ENCODE data around the gene AQP2.

DNA sequence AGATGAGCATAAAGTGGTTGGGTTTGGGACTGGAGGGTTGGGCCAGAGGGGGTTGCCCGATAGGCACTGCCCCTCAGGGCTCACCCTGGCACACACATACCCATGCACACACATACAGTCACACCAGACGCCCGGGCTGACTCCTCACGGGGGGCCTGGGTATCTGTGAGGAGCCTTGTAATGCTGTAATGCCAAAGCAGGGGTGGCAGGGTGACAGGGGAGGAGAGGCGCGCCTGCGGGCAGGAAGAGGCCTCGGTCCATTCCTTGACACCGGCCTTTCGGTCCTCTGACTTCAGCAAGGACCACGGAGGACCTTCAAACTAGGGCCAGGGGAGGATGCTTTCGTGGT lies 47.2 kb upstream of the AQP2 start:
- TF ChIP-seq, protein P1, sequence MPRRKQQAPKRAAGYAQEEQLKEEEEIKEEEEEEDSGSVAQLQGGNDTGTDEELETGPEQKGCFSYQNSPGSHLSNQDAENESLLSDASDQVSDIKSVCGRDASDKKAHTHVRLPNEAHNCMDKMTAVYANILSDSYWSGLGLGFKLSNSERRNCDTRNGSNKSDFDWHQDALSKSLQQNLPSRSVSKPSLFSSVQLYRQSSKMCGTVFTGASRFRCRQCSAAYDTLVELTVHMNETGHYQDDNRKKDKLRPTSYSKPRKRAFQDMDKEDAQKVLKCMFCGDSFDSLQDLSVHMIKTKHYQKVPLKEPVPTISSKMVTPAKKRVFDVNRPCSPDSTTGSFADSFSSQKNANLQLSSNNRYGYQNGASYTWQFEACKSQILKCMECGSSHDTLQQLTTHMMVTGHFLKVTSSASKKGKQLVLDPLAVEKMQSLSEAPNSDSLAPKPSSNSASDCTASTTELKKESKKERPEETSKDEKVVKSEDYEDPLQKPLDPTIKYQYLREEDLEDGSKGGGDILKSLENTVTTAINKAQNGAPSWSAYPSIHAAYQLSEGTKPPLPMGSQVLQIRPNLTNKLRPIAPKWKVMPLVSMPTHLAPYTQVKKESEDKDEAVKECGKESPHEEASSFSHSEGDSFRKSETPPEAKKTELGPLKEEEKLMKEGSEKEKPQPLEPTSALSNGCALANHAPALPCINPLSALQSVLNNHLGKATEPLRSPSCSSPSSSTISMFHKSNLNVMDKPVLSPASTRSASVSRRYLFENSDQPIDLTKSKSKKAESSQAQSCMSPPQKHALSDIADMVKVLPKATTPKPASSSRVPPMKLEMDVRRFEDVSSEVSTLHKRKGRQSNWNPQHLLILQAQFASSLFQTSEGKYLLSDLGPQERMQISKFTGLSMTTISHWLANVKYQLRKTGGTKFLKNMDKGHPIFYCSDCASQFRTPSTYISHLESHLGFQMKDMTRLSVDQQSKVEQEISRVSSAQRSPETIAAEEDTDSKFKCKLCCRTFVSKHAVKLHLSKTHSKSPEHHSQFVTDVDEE (CRISPR knock-in tag; IDR thresholded peaks at IDR 0.05): no peak
- TF ChIP-seq ZFP3 (CRISPR knock-in tag; IDR thresholded peaks at IDR 0.05) (no peak), GLIS3 (CRISPR knock-in tag; IDR thresholded peaks at IDR 0.05) (no peak), CSDC2 (CRISPR knock-in tag; IDR thresholded peaks at IDR 0.05) (no peak), RARB (CRISPR knock-in tag; IDR thresholded peaks at IDR 0.05) (no peak), SNAI2 (CRISPR knock-in tag; IDR thresholded peaks at IDR 0.05) (no peak), OSR1 (CRISPR knock-in tag; IDR thresholded peaks at IDR 0.05) (no peak), ESRRG (CRISPR knock-in tag; IDR thresholded peaks at IDR 0.05) (no peak), ZFP30 (CRISPR knock-in tag; IDR thresholded peaks at IDR 0.05) (no peak)
- TF ChIP-seq, protein P2, sequence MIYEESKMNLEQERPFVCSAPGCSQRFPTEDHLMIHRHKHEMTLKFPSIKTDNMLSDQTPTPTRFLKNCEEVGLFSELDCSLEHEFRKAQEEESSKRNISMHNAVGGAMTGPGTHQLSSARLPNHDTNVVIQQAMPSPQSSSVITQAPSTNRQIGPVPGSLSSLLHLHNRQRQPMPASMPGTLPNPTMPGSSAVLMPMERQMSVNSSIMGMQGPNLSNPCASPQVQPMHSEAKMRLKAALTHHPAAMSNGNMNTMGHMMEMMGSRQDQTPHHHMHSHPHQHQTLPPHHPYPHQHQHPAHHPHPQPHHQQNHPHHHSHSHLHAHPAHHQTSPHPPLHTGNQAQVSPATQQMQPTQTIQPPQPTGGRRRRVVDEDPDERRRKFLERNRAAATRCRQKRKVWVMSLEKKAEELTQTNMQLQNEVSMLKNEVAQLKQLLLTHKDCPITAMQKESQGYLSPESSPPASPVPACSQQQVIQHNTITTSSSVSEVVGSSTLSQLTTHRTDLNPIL (CRISPR knock-in tag; IDR thresholded peaks at IDR 0.05; ENCODE audit: low read depth): no peak
- TF ChIP-seq, protein P3, sequence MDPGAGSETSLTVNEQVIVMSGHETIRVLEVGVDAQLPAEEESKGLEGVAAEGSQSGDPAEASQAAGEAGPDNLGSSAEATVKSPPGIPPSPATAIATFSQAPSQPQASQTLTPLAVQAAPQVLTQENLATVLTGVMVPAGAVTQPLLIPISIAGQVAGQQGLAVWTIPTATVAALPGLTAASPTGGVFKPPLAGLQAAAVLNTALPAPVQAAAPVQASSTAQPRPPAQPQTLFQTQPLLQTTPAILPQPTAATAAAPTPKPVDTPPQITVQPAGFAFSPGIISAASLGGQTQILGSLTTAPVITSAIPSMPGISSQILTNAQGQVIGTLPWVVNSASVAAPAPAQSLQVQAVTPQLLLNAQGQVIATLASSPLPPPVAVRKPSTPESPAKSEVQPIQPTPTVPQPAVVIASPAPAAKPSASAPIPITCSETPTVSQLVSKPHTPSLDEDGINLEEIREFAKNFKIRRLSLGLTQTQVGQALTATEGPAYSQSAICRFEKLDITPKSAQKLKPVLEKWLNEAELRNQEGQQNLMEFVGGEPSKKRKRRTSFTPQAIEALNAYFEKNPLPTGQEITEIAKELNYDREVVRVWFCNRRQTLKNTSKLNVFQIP (CRISPR knock-in tag; IDR thresholded peaks at IDR 0.05; ENCODE audit: borderline replicate concordance, low read depth): no peak
- TF ChIP-seq, protein P4, sequence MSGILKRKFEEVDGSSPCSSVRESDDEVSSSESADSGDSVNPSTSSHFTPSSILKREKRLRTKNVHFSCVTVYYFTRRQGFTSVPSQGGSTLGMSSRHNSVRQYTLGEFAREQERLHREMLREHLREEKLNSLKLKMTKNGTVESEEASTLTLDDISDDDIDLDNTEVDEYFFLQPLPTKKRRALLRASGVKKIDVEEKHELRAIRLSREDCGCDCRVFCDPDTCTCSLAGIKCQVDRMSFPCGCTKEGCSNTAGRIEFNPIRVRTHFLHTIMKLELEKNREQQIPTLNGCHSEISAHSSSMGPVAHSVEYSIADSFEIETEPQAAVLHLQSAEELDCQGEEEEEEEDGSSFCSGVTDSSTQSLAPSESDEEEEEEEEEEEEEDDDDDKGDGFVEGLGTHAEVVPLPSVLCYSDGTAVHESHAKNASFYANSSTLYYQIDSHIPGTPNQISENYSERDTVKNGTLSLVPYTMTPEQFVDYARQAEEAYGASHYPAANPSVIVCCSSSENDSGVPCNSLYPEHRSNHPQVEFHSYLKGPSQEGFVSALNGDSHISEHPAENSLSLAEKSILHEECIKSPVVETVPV (CRISPR knock-in tag; IDR thresholded peaks at IDR 0.05): no peak
